A549 treated with ZK216348 at 1 μM for 4 hours (cell line): ENCODE measurements around the gene ACTL10. TPM values are rescaled to one million over a fixed set of nuclear protein-coding genes. Genes with fewer than 3 reads are reported as not detected.

Experiments used
- total RNA-seq: library from RNA; stranded (reverse); fragments of 200-300 nt; extraction: Qiagen RNA extraction; gene quantifications from 5 replicates; pipeline ENCODE4 v1.2.3, GENCODE V29; 2022; ENCODE audit warnings: low read depth

ACTL10 gene
- total RNA-seq, result not detected in 5 replicates

GRCh38 chr20:33666293-33667244 lies at the start of gene ACTL10:
Gene ACTL10, plus strand, starts transcription at chr20:33666943. Its CDS starts 555 bp downstream, at chr20:33667498.

GRCh38 chr20:33662172-33662571 lies 4.6 kb upstream of the ACTL10 start, which contains the start of gene C20orf144:
Gene C20orf144, plus strand, starts transcription at chr20:33662327. Its CDS starts 19 bp downstream, at chr20:33662346.

GRCh38 chr20:33674294-33675135 lies 7.8 kb downstream of the ACTL10 start, which contains the start of gene NECAB3:
Gene NECAB3, minus strand, starts transcription at chr20:33674428. Its CDS starts 76 bp downstream, at chr20:33674352.

GRCh38 chr20:33686100-33686983 lies 19.6 kb downstream of the ACTL10 start, which contains the start of gene E2F1:
Gene E2F1, minus strand, starts transcription at chr20:33686385. Its CDS starts 121 bp downstream, at chr20:33686264.

Other genes with a start within 250 kb of the ACTL10 start
- gene SNTA1, start 223.2 kb upstream of the ACTL10 start, total RNA-seq, result 7.9 to 13.2 TPM (median 11.6 TPM) in 5 replicates
- gene CBFA2T2, start 176.8 kb upstream of the ACTL10 start, total RNA-seq, result 4.2 to 8.4 TPM (median 5.9 TPM) in 5 replicates
- gene C20orf144, start 4.6 kb upstream of the ACTL10 start, total RNA-seq, result 0.08 to 0.19 TPM in 2 of 5 replicates, not detected in the others
- gene NECAB3, start 7.5 kb downstream of the ACTL10 start, total RNA-seq, result 6.1 to 15.5 TPM (median 11.7 TPM) in 5 replicates
- 18.7 to 31.7 TPM (median 30.7 TPM) in 5 replicates for gene E2F1, start 19.4 kb downstream of the ACTL10 start, total RNA-seq
- gene PXMP4, start 53.4 kb downstream of the ACTL10 start, total RNA-seq, result 2.8 to 7.4 TPM (median 5.8 TPM) in 5 replicates
- gene ZNF341, start 65.1 kb downstream of the ACTL10 start, total RNA-seq, result 2.4 to 5.7 TPM (median 4.5 TPM) in 5 replicates
- 154 to 186 TPM (median 177 TPM) in 5 replicates for gene CHMP4B, start 144.4 kb downstream of the ACTL10 start, total RNA-seq